Activated CD8-positive, alpha-beta T cell treated with anti-CD3 and anti-CD28 coated beads for 36 hours (primary cell): ENCODE results near the gene RAMAC. TPM values are rescaled to one million over a fixed set of nuclear protein-coding genes. Genes with fewer than 3 reads are reported as not detected.
A peak's percentile ranks its signal among the peaks of the same experiment; 100 is the strongest.

Experiments
- ATAC-seq: fragments of 200-7000 bp; cut with Tn5 transposase; one replicate; pipeline ENCODE4 v1.10.0; 2021; ENCODE audit warnings: mild to moderate bottlenecking, moderate library complexity
- CTCF ChIA-PET: fragments of 350-600 bp; sonication (Branson Sonifier 250); formaldehyde crosslinking; loops from one replicate; lab custom pipeline; 2021; ENCODE audit warnings: antibody characterized with exemption; lab: Charles Lee
- POLR2A ChIA-PET: fragments of 350-600 bp; sonication (Branson Sonifier 250); formaldehyde crosslinking; loops from one replicate; lab custom pipeline; 2021; ENCODE audit warnings: antibody characterized with exemption; lab: Charles Lee
- DNase-seq: peaks from one replicate; pipeline ENCODE4 v3.0.0-alpha.2; 2020
- H3K27ac Mint-ChIP-seq: one replicate; pipeline ENCODE4 v1.8.0; 2021; ENCODE audit warnings: mild to moderate bottlenecking, mixed read lengths
- H3K27me3 Mint-ChIP-seq: one replicate; pipeline ENCODE4 v1.8.0; 2021; ENCODE audit warnings: mixed read lengths
- H3K36me3 Mint-ChIP-seq: one replicate; pipeline ENCODE4 v1.8.0; 2021; ENCODE audit warnings: low read depth, mixed read lengths
- H3K4me1 Mint-ChIP-seq: one replicate; pipeline ENCODE4 v1.8.0; 2021; ENCODE audit warnings: low read depth, mixed read lengths
- H3K4me3 Mint-ChIP-seq: one replicate; pipeline ENCODE4 v1.8.0; 2021; ENCODE audit warnings: mild to moderate bottlenecking, moderate library complexity, mixed read lengths
- H3K9me3 Mint-ChIP-seq: one replicate; pipeline ENCODE4 v1.8.0; 2021; ENCODE audit warnings: mixed read lengths
- intact Hi-C: fragments of 100-400 bp; cut with micrococcal nuclease; formaldehyde crosslinking; loops from one replicate; pipeline ENCODE4 v1.10.0; 2022
- total RNA-seq, 2 experiments: library from RNA; stranded (reverse); gene quantifications; one replicate each; pipeline ENCODE4 v1.2.3, GENCODE V29; 2021
- TF ChIP-seq, protein P1 (sequence below): fragments of 200-600 bp; IDR thresholded peaks from one replicate; pipeline ENCODE4 v1.8.0; 2022; ENCODE audit warnings: antibody characterized with exemption, mild to moderate bottlenecking

The RAMAC gene
- total RNA-seq, 2 experiments from 2014 or later: 18.2 to 19.7 TPM

DNA sequence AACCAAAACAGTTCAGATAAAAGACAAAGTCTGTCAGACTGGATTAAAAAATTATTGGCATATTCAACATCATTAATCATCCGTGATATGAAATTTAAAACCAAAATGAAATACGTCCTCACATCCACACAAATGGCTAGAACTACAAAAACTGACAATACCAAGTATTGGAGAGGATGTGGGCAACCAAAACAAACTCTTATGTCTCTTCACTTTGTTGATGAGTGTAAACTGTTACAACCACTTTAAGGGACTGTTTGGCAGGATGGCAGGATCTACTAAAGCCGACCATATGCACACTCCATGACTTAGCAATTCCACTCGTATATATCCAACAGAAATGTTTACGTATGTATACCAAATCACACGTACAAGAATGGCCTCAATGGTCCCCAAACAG is 50.2 kb downstream of the RAMAC start:
- Mint-ChIP-seq H3K27ac (peak overlapping the region; percentile 52), H3K36me3 (peaks cover 68% of the 10 kb centered on the region), H3K4me3 (no peak overlapping the region), H3K9me3 (peaks cover 4% of the 10 kb centered on the region), H3K27me3 (no peaks in the 10 kb centered on the region), H3K4me1 (peaks cover 31% of the 10 kb centered on the region)
- no peak for DNase-seq
- ChIA-PET POLR2A (interaction anchor here (0.6 kb wide), 1 partner anchor 83 kb away, joined by 4 read pairs; no protein-coding TSS in a partner anchor), CTCF (interaction anchor here (0.6 kb wide), 1 partner anchor 1606 kb away, joined by 3 read pairs; no protein-coding TSS in a partner anchor)
- intact Hi-C loops: no loop called here
- TF ChIP-seq, protein P1, sequence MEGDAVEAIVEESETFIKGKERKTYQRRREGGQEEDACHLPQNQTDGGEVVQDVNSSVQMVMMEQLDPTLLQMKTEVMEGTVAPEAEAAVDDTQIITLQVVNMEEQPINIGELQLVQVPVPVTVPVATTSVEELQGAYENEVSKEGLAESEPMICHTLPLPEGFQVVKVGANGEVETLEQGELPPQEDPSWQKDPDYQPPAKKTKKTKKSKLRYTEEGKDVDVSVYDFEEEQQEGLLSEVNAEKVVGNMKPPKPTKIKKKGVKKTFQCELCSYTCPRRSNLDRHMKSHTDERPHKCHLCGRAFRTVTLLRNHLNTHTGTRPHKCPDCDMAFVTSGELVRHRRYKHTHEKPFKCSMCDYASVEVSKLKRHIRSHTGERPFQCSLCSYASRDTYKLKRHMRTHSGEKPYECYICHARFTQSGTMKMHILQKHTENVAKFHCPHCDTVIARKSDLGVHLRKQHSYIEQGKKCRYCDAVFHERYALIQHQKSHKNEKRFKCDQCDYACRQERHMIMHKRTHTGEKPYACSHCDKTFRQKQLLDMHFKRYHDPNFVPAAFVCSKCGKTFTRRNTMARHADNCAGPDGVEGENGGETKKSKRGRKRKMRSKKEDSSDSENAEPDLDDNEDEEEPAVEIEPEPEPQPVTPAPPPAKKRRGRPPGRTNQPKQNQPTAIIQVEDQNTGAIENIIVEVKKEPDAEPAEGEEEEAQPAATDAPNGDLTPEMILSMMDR: no peak
- ATAC-seq: peak; percentile 49

DNA sequence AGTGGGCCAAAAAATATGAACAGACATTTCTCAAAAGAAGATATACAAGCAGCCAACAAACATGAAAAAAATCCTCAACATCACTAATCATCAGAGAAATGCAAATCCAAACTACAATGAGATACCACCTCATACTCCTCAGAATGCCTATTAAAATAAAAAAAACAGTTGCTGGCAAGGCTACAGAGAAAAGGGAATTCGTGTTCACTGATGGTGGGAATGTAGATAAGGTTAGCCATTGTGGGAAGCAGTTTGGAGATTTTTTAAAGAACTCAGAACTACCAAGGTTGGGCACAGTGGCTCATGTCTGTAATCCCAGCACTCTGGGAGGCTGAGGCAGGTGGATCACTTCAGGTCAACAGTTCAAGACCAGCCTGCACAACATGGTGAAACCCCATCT is 53.2 kb downstream of the RAMAC start:
- H3K27me3 Mint-ChIP-seq: no peaks in the 10 kb centered on the region
- H3K4me3 Mint-ChIP-seq: no peak overlapping the region
- ChIA-PET POLR2A (no interaction called here), CTCF (no interaction called here)
- peaks cover 4% of the 10 kb centered on the region for H3K9me3 Mint-ChIP-seq
- TF ChIP-seq, protein P1: no peak
- peaks cover 31% of the 10 kb centered on the region for H3K4me1 Mint-ChIP-seq
- H3K27ac Mint-ChIP-seq: peak overlapping the region; percentile 73
- ATAC-seq (no peak), DNase-seq (no peak)
- intact Hi-C loops: no loop called here
- H3K36me3 Mint-ChIP-seq: peaks cover 66% of the 10 kb centered on the region

Other genes starting within 250 kb of the RAMAC start
- gene FSD2, start 180.1 kb upstream of the RAMAC start, total RNA-seq: not detected
- gene WHAMM, start 176.6 kb upstream of the RAMAC start, total RNA-seq: 1 to 10 TPM; 5.8 to 6.1 TPM
- 1 to 10 TPM; 5.4 TPM for gene HOMER2, start 33.5 kb upstream of the RAMAC start, total RNA-seq
- 10 to 100 TPM; 25.6 to 30.2 TPM for gene C15orf40, start 25.4 kb downstream of the RAMAC start, total RNA-seq
- gene BTBD1, start 81.0 kb downstream of the RAMAC start, total RNA-seq: 10 to 100 TPM; 63.3 to 63.8 TPM
- 1 to 10 TPM; 5.6 TPM for gene TM6SF1, start 121.4 kb downstream of the RAMAC start, total RNA-seq
- gene HDGFL3, start 221.6 kb downstream of the RAMAC start, total RNA-seq: 10 to 100 TPM; 31.1 to 32.2 TPM